Stimulated activated CD4-positive, alpha-beta T cell treated with anti-CD3 and anti-CD28 coated beads, Interleukin-12 subunit alpha, Interleukin-12 subunit beta, amount 100 ng/mL, for 48 hours (primary cell): ENCODE data around the gene MARS1.
A peak's percentile ranks its signal among the peaks of the same experiment; 100 is the strongest.
"Not testable (repeated sequence)": the region's sequence is repeated elsewhere in the genome, so short reads cannot be mapped to it uniquely, and the experiment has no call there.

Experiments
- DNase-seq, 3 donors: peaks; one replicate each; pipeline ENCODE4 v3.0.0-alpha.2; 2020; ENCODE audit warnings: low read depth in 2 of 3, low spot score in 1 of 3

Gene MARS1

DNA sequence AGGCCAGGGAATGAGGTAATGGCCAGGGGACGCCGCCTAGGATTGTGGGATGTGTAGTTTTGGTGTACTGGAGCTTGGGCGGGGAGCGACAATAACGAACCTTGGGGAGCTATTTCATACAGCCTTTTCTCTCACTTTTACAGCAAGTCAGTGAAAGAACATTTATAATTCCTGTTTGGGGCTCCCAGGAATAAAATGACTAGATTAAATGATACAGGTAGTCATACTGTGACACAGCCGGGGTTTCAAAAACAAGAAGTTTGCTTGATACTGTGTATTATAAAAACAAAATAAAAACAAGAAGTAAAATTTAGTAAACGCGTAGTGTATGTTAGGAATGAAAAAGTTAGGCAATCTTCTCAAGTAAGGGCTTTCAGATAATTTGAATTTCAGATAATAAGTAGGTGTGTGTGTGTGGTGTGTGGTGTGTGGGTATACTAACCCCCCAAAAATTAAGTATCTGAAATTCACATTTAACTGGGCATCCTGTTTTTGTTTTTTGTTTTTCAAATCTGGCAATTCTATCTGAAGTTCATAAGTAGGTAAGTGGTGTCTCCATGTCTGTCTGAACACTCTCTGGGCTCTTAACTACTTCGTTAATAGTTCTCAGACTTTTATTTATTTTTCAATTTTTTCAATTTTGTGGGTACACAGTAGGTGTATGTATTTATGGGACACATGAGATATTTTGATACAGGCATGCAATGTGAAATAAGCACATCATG is 59.6 kb downstream of the MARS1 start:
- DNase-seq, result no peak

DNA sequence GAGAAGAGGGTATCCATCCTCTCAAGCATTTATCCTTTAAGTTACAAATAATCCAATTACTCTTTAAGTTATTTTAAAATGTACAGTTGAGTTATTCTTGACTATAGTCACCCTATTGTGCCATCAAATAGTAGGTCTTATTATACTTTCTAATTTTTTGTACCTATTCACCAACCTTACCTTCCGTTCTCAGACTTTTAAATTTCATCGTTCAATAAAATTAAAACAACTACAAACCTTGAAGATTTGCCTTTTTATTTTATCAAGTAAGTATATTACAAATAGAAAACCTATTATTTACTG is 60.1 kb downstream of the MARS1 start:
- no peak for DNase-seq

DNA sequence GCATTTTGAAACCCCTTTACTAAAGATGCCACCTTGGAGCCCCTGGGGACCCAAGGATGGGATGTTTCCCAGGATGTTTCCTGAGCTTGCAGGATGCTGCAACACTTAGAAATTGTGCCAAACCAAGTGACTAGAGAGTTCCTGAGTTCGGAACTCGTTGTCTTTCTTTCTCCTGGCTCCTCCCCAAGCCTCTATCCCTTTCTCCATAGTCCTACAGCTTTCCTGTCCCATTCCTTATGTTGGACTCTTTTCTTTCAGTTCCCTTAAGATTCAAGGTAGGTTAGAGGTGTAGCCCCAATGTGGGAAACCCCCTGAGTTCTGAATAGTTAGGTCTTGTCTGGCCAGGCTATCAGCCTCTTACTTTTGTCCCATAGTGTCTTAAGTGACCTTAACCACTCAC is 60.6 kb downstream of the MARS1 start:
- no peak for DNase-seq

DNA sequence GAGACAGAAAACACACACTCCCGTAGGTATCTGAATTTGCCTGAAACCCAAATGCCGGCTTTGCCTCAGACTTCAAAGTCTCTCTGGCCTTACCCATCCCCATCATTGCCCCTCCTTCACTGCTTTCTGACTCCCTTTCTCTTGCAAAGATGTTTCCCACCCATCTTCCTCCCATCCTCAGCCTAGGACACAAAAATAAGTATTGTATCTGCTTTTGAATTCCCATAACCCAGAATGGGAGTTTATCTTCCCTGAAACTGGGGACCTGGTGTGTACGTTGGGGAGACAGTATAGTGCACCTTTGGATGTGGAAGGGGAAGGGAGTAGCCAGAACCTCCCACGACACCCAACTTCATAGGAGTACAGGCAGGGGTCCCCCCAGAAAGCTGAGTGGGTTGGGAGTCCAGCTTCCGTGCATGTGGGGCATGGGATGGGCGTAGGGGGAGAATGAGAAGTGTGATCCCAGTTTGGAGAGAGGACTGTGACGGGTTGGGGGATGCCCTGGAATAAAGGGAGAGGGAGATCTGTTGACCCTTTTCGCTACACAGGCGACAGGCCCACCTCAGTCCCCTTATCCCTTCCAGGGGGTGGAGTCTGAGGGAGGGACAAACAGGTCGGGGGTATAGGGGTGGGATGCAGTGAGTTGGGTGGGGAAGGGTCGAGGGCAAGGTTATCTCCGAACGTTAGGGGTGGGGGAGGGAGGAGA is 61.5 kb downstream of the MARS1 start:
- no peak for DNase-seq

DNA sequence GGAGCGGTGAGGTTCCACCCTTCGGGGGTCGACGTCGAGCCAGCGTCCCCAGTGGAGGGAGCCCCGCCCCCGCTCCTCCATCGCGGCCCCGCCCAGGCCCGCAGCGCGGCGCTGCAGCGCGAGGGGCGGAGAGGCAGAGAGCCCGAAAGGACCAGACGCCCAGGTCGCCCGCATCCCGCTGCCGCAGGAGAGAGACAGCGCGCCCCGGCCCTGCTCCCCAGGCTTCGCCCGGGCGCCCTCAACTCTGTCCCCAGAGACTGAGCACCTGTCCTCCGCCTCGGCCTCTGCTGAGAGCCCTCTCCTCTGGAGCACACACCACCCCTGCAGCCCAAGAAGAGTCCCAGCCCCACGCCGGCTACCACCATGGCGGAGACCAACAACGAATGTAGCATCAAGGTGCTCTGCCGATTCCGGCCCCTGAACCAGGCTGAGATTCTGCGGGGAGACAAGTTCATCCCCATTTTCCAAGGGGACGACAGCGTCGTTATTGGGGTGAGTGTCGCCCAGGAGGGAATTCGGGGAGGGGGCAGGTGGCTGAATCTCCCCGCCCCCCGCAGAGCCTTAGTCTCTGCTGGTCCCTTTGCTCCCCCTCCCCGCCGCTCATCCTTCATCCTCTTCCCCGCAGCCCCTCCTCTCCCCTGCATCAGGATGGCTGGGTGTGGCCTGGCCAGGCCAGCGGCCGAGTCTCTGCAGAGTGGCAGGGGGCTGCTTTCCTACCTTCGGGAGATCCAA is 62.2 kb downstream of the MARS1 start, which contains the start of gene KIF5A:
Gene KIF5A, plus strand, starts transcription at position 136 of the 732 bp plus-strand sequence. Its CDS starts 228 bp downstream, at position 364.
- DNase-seq, result peak; percentile 28 to 44 (median 40)

DNA sequence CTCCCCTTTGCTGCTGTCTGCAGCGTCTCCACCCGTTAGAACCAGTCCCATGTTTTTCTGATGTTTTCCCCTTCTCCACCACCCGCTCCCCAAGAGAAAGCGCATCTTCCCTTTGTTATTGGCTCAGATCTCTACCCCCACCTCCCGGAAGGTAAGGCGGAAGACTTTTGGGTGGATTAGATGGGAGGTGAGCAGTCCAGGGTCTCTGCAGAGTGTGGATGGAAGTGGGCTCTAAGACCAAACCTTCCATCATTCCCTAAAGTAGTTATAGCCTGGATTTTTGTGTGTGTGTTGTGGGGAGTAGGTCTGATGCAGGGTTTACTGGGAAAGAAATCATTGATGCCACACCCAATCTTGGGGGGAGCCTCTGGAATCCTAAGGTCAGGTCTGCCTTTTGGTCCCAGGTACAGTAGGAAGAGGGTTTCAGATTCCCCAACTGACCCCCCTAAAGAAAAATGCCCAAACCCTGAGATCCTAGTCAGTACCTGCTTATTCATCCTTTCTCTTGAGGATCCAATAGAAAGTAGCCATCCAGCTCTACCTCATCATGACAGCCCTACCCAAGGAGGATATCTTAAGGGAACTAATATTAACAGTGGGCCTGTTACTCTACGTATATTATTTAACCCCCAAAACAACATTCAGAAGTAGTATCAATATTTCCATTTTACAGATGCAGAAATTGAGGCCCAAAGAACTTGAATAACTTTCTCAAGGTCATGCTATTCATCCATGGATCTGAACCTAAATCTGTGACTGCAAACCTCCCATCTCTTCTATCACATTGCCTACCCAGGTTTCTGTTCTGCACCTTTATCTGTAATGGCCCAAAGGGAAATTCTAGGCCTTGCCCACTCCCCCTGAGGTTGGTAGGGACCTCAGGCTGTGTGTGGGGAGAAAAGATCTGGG is 63.0 kb downstream of the MARS1 start:
- no peak for DNase-seq

DNA sequence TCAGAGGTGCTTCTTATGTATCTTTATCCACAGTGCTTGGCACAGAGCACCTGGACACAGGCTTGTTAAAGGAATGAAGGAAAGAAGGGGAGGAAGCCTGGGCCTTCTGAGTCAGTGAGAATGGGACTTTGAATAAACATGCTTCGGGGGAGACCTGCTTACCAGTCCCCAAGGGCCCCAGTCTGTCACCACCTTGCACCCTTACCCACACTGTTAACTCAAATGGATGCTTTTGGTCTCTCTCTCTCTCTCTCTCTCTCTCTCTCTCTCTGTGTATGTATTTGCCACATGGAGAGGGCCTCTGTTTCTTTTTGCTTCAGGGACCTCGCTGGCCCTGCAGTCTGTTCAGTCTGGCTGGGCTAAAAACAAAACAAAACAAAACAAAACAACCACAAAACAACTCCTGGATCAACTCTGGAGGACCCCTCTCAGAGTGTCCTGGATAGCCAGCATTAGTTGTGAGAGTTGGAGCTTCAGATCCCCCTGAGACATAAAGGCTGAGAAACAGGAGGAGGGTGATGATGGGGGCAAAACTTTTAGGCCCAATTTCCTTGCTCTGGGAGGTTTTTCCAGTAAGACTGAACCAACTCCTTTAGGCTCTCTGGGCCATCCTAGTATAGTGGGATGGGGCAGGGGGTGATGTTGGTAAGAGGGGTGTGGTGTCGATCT is 63.9 kb downstream of the MARS1 start:
- DNase-seq, result no peak

DNA sequence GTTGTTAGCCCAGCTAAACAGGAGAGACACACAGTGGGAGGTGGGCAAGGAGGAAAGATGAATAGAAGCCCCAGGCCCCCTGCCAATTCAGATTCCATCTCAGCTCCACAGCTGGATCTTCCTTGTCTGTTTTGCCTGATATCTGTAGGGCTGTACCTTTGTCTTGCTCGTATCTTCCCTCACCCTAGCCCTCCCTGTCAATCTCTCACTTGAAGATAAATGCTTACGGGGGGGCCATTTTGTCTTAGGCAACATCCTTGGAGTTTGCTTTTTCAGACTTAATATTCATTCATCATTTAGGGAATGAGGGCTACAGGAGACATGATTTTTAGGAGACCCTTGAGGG is 64.4 kb downstream of the MARS1 start:
- DNase-seq, result no peak

DNA sequence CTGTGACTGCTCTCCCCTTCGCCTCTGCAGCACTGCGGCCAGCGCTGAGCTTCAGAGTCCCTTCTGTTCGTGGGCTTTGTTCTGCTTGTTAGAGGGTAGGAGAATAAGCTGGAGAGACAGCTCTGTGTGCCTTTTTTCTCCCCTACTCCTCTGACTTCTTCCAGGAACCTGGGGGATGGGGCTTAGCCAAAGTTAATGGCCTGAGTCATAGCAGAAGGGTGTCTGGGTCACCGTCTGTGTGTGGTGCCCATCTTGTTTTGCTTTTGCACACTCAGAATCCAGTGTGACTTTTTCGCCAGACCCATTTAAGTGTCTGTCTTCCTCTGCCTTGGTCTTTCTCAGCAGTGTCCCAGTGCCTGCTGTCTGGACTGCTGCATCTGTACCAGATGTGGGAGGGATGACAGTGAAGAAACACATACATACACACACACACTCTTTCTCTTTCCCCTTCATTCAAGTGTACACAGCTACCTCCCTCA is 65.0 kb downstream of the MARS1 start:
- no peak for DNase-seq

DNA sequence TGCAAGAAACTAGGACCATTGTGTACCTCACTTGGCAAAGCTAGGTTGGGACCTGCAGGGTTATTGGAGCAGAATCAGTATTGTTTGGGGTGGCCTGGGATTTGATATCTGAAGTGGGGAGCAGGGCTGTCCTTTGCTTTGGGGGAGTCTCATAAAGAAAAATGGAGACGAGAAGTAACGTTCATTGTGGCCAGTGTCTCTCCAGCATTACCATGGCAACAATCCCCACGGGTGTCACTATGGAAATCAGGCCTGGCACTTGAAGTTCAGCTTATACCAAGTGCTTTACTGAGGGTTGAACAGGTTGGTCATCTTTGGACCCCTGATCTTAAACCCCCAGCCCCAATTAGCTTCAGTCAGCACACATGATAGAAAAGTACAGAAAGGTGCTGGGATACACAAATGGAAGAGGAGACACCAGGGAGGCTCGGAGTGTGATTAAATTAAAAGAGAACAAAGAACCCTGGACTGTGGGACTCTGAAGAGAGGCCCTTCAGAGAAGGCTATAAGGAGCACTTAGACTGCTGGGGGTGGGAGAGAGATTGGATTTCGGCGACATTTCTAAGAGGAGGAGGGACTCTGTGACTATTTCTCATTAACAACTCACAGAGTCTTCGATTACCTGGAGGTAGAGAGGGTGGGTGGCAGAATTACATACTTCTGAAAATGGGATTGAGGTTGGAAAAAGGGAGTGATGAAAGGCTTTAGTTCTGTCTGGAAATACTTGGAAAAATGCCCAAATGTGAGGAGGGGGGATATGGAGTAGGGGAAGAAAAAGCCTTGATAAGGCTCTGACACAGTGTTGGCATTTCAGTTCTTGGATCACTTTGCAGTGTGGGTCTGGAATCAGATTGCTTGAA is 65.7 kb downstream of the MARS1 start:
- DNase-seq, result no peak

DNA sequence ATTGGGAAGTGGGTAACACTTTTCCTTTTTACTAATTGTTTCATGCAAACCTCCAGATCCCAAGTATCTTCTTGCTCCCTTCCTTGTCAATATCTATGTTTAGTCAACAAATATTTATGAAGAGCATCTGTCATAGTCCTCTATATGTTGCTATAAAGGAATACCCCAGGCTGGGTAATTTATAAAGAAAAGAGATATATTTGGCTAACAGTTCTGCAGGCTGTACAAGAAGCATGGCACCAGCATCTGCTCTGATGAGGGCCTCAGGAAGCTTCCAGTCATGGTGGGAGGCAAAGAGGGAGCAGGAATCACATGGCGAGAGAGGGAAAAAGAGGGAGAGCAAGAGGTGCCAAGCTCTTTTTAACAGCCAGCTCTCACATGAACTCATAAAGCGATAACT is 66.6 kb downstream of the MARS1 start:
- no peak for DNase-seq

DNA sequence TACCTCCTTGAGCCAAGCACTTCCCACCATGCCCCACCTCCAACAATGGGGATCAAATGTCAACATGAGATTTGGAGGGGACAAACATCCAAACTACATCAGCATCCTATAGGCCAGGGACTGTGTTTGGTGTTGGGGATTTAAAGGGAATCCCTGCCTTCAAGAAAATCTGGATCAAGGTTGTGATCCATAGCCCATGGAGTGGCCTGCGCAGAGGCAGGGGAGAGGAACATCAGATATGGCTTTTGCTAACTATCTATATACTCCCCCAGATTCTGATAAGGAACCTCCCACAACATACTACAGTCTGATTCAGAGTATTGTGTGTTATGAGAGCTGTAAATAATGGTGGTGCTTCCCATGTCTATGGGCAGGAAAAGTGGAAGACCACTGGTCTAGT is 67.0 kb downstream of the MARS1 start:
- no peak for DNase-seq

DNA sequence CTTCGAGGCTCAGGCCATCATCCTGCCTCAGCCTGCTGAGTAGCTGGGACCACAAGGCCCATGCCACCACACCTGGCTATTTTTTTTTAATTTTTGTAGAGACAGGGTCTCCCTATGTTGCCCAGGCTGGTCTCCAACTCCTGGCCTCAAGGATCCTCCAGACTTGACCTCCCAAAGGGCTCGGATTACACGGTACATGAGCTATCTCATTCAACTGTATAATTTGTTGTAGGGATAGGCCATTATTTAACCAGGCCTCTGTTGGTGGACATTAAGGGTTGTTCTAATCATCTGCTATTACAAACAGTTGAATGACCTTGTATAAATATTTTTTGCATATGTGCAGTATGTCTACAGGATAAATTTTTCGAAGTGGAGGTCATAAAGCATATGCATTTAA is 71.0 kb downstream of the MARS1 start:
- no peak for DNase-seq

DNA sequence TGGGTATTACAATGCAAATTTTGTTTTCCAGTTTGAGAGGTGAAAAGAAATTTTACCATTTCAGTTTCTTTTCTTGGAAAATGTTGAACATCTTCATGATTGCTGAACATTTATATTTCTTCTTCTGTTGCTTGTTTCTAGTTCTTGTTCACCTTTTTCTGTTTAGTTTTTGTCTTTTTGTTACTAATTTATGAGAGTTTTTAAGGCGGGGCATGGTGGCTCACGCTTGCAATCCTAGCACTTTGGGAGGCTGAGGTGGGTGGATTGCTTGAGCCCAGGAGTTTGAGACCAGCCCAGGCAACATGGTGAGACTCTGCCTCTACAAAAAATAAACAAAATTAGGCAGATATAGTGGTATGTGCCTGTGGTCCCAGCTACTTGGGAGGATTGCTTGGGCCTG is 72.6 kb downstream of the MARS1 start:
- no peak for DNase-seq

DNA sequence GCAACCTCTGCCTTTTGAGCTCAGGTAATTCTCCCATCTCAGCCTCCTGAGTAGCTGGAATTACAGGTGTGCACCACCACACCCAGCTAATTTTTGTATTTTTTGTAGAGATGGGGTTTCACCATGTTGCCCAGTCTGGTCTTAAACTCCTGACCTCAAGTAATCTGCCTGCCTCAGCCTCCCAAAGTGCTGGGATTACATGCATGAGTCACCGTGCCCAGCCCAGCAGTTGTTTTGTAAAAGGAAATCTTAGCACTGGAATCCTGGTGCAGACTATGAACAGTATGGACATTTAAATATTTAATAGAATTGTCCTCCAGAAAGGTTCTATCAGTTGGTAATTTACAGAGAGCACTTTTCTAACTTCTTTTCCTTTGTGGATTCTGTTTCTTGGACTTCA is 73.2 kb downstream of the MARS1 start:
- not testable (repeated sequence) for DNase-seq

DNA sequence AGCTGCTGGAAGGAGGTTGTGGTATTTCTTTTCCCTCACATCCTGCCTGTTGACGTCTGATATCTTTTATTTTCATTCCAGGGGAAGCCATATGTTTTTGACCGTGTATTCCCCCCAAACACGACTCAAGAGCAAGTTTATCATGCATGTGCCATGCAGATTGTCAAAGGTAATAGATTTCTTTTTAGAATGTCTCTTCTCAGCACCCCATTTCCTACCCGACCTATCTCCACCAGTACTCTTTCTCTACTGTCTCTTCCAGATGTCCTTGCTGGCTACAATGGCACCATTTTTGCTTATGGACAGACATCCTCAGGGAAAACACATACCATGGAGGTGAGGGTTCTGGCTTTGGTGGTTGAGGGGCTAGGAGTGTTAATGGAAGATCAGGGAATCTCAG is 75.5 kb downstream of the MARS1 start:
- no peak for DNase-seq

DNA sequence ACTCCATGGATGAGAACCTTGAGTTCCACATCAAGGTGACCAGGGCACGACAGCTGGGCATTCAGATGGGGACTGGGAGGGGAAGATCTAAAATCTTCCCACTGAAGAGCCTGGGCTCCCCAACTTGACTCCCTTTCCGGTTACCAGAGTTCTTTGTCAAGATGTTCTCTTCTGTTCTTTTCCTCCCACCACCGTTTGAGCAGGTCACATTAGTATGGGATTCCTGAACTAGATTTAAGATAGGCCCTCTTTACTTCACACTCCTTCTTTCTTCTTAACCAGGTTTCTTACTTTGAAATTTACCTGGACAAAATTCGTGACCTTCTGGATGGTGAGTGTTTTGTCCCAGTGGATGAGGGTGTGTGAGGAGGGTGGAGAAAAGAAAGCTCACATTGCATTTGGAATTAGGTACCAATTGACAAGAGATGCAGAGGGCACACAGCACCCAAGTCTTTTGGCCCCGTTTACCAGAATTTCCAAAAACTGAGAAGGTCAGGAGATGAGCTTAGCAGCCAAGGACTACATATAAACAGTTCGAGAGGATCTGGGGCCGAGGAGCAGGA is 76.4 kb downstream of the MARS1 start:
- DNase-seq, result no peak
